ENCODE results near the gene SPAAR.

SPAAR gene

GRCh38 chr9:35951736-35952135, 42.4 kb downstream of the SPAAR start:
- no peak for DNase-seq

- DNase-seq: no peak
Measured at GRCh38 chr9:35952526-35953191, 43.4 kb downstream of the SPAAR start.

GRCh38 chr9:35954942-35955546, 45.8 kb downstream of the SPAAR start:
- peak; percentile 37 for DNase-seq

GRCh38 chr9:35956651-35957050, 47.4 kb downstream of the SPAAR start:
- DNase-seq: no peak

GRCh38 chr9:35958104-35958837, 49.0 kb downstream of the SPAAR start, which contains the start of gene OR2S2:
Gene OR2S2 (minus strand): TSS chr9:35958154. CDS start chr9:35958098, 56 bp downstream.
- no peak for DNase-seq

GRCh38 chr9:35960039-35960655, 50.9 kb downstream of the SPAAR start:
- DNase-seq: no peak
